Parathyroid adenoma (tissue), 2 donors: ENCODE results near the gene SLAMF7.

ENCODE experiments used
- H2AFZ ChIP-seq: fragments of 300-600 bp; sonication (generic); one replicate; pipeline ENCODE4 v1.7.0; 2017; ENCODE audit warnings: antibody characterized with exemption, mild to moderate bottlenecking
- H3K27ac ChIP-seq: fragments of 300-600 bp; sonication (generic); one replicate; pipeline ENCODE4 v1.7.0; 2017
- H3K27me3 ChIP-seq: fragments of 300-600 bp; sonication (generic); one replicate; pipeline ENCODE4 v1.7.0; 2017; ENCODE audit warnings: low read length; ENCODE audit not compliant: control insufficient read depth, insufficient read depth
- H3K36me3 ChIP-seq: fragments of 300-600 bp; sonication (generic); one replicate; pipeline ENCODE4 v1.7.0; 2017; ENCODE audit warnings: low read length; ENCODE audit not compliant: control insufficient read depth, insufficient read depth
- H3K4me1 ChIP-seq: fragments of 300-600 bp; sonication (generic); one replicate; pipeline ENCODE4 v1.7.0; 2017; ENCODE audit warnings: control low read depth
- H3K4me2 ChIP-seq: fragments of 300-600 bp; sonication (generic); one replicate; pipeline ENCODE4 v1.7.0; 2017; ENCODE audit warnings: low read length
- H3K4me3 ChIP-seq: fragments of 300-600 bp; sonication (generic); one replicate; pipeline ENCODE4 v1.7.0; 2017; ENCODE audit warnings: low read depth, low read length
- H3K79me2 ChIP-seq: fragments of 300-600 bp; sonication (generic); one replicate; pipeline ENCODE4 v1.7.0; 2017; ENCODE audit warnings: control low read depth
- H3K9ac ChIP-seq: fragments of 300-600 bp; sonication (generic); one replicate; pipeline ENCODE4 v1.7.0; 2017; ENCODE audit warnings: mild to moderate bottlenecking
- H3K9me3 ChIP-seq: fragments of 300-600 bp; sonication (generic); one replicate; pipeline ENCODE4 v1.7.0; 2017; ENCODE audit warnings: low read length; ENCODE audit not compliant: control insufficient read depth
- TF ChIP-seq, protein P1 (sequence below): fragments of 300-600 bp; sonication (generic); IDR thresholded peaks from one replicate; pipeline ENCODE4 v1.7.0; 2017; ENCODE audit warnings: antibody characterized with exemption, mild to moderate bottlenecking
- donor health status: primary hyperparathyroidism.

The SLAMF7 gene

DNA sequence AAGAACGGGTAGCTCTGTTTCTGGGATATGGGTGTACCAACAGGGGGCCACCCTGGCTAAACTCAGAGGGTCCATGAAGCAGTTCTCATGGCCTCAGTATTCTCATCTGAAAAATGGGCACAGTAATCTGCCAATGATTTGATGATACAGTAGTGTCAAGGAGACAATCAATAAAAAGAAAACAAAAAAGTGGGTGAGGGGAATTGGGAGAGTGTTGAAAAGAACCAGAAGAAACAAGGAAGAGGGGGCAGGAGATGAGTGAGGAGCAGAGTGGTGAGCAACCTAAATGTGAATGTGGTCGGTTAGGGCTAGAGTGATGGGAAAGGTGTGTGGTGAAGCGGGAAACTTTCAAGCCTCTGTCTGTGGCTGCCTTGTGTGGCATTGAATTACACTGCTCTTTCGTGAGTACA, 2.0 kb downstream of the SLAMF7 start:
- Histone ChIP-seq H2AFZ (no peak overlapping the region), H3K9ac (no peak overlapping the region)

DNA sequence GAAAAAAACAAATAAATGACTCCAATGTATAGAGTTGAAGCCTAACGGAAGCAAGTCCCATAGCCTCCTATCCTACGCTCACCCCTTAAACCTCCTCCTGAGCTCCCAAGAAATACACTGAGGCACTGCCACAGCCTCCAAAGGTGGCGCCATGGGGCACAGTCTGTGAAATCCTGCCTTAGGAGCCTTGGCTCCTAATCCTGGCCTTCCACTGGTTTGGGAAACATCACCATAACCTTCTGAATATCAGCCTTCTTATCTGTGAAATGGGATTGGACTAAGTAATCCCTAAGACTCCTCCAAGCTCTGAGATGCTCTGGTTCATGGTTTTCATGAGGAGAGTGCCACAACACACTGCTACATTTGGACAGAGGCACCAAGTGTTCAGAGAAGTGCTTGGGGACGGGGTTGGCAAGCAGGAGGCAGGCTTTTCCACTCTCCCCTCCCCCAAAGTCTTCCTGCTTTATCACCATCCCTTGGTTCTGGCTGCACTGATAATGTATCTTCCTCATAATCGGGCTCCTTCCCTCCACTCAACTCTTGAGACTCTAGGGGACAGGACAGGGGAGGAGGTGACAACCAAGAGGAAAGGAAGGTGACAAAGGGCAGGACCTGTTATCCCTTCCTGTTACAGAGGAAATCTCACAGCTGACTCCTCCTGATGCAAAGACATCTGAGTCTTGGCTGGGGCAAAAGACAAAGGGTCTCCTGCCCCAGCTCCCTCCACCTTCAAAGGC, 2.7 kb downstream of the SLAMF7 start:
- TF ChIP-seq, protein P1, sequence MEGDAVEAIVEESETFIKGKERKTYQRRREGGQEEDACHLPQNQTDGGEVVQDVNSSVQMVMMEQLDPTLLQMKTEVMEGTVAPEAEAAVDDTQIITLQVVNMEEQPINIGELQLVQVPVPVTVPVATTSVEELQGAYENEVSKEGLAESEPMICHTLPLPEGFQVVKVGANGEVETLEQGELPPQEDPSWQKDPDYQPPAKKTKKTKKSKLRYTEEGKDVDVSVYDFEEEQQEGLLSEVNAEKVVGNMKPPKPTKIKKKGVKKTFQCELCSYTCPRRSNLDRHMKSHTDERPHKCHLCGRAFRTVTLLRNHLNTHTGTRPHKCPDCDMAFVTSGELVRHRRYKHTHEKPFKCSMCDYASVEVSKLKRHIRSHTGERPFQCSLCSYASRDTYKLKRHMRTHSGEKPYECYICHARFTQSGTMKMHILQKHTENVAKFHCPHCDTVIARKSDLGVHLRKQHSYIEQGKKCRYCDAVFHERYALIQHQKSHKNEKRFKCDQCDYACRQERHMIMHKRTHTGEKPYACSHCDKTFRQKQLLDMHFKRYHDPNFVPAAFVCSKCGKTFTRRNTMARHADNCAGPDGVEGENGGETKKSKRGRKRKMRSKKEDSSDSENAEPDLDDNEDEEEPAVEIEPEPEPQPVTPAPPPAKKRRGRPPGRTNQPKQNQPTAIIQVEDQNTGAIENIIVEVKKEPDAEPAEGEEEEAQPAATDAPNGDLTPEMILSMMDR = no peak
- H2AFZ ChIP-seq = no peak overlapping the region
- H3K79me2 ChIP-seq = no peaks in the 10 kb centered on the region
- H3K4me2 ChIP-seq = no peak overlapping the region
- no peaks in the 10 kb centered on the region for H3K27me3 ChIP-seq
- no peaks in the 10 kb centered on the region for H3K36me3 ChIP-seq
- H3K9ac ChIP-seq = no peak overlapping the region
- H3K4me3 ChIP-seq = no peak overlapping the region
- H3K27ac ChIP-seq = no peak overlapping the region
- no peaks in the 10 kb centered on the region for H3K4me1 ChIP-seq
- H3K9me3 ChIP-seq = no peaks in the 10 kb centered on the region

More for the DNA sequence above, 2.0 kb downstream of the SLAMF7 start:
- Histone ChIP-seq H3K4me3 (no peak overlapping the region), H3K27me3 (no peaks in the 10 kb centered on the region), H3K36me3 (no peaks in the 10 kb centered on the region), H3K4me2 (no peak overlapping the region), H3K4me1 (no peaks in the 10 kb centered on the region), H3K79me2 (no peaks in the 10 kb centered on the region), H3K27ac (no peak overlapping the region), H3K9me3 (no peaks in the 10 kb centered on the region)
- TF ChIP-seq, protein P1 = no peak

DNA sequence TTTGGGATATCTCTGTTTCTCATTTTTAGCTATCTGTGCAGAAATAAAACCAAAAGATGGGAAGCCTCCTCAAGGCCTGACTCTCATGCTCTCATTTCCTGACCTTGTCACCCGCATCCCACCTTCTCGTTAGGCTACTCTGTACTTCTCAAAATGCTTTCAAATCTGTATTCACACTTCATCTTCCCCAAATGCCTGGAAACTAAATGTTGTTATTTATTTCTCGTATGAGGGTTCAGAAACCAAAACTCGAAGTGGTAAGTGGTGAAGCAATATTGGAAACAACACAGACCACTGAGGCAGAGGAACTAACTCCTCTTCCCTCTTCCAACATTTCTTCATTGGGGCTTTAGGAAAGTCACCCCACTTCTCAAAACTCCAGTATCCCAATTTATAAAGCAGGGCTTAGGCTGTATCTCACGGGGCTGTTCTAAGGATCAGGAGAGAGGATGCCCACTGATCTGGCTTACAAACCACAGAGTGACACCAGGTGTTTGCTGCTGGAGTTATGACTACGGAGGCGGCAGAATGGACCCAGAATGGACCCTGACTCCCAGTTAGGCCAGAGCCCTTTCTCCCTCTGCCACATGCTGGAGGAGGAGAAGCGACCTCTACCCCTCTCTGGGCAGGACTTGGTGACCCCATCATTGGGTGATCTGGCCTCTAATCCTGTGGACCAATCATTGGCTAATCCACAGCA, 3.5 kb downstream of the SLAMF7 start:
- Histone ChIP-seq H3K4me2 (no peak overlapping the region), H3K4me1 (no peaks in the 10 kb centered on the region), H3K27me3 (no peaks in the 10 kb centered on the region), H3K27ac (no peak overlapping the region), H3K79me2 (no peaks in the 10 kb centered on the region), H2AFZ (no peak overlapping the region), H3K9ac (no peak overlapping the region), H3K36me3 (no peaks in the 10 kb centered on the region), H3K9me3 (no peaks in the 10 kb centered on the region), H3K4me3 (no peak overlapping the region)
- TF ChIP-seq, protein P1 = no peak

DNA sequence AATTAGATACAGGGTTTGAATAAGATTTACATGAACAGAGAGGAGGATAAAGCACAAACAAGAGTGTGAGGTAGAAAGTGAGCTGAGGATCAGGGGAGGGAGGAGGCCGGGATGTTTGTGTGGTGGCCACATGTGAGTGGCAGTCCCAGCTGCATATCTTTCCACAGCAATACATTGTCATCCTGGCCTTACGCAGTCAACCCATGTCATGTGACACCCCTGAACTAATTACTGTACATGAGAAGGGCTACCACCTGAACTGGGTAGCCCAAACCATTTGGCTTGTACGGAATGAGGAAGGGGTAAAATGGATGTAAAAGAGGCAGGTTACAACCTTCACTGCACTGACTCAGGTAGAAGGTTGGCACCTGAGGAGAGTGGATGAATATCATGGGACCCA, 4.2 kb downstream of the SLAMF7 start:
- Histone ChIP-seq H3K9me3 (no peaks in the 10 kb centered on the region), H3K4me3 (no peak overlapping the region), H3K27me3 (no peaks in the 10 kb centered on the region), H3K4me2 (no peak overlapping the region), H3K9ac (no peak overlapping the region), H3K27ac (no peak overlapping the region), H3K36me3 (no peaks in the 10 kb centered on the region), H2AFZ (no peak overlapping the region), H3K79me2 (no peaks in the 10 kb centered on the region), H3K4me1 (no peaks in the 10 kb centered on the region)
- TF ChIP-seq, protein P1 = no peak
